ACC112 (cell line): ENCODE results near the gene GNG10.
A peak's percentile ranks its signal among the peaks of the same experiment; 100 is the strongest.
"Not testable (repeated sequence)": the region's sequence is repeated elsewhere in the genome, so short reads cannot be mapped to it uniquely, and the experiment has no call there.

Source experiments
- H2AFZ ChIP-seq: fragments of 200-600 bp; sonication (generic); one replicate; pipeline ENCODE4 v1.6.0; 2017; ENCODE audit warnings: antibody characterized with exemption, low read length; ENCODE audit not compliant: unreplicated experiment
- H3K27ac ChIP-seq: fragments of 200-600 bp; sonication (generic); 2 replicates; pipeline ENCODE4 v1.5.1; 2014; ENCODE audit warnings: low read depth, mild to moderate bottlenecking, antibody characterized with exemption, low read length, moderate library complexity
- H3K27me3 ChIP-seq: fragments of 200-600 bp; sonication (generic); 2 replicates; pipeline ENCODE4 v1.6.1; 2014; ENCODE audit warnings: mild to moderate bottlenecking, antibody characterized with exemption, low read length, moderate library complexity, mixed read lengths; ENCODE audit not compliant: insufficient read depth
- H3K36me3 ChIP-seq: fragments of 200-600 bp; sonication (generic); 2 replicates; pipeline ENCODE4 v1.6.1; 2016; ENCODE audit warnings: mild to moderate bottlenecking, antibody characterized with exemption, low read length, moderate library complexity, mixed read lengths; ENCODE audit not compliant: insufficient read depth
- H3K4me1 ChIP-seq: fragments of 200-600 bp; sonication (generic); one replicate; pipeline ENCODE4 v1.6.1; 2016; ENCODE audit warnings: low read length, mixed read lengths; ENCODE audit not compliant: insufficient read depth, unreplicated experiment, control insufficient read depth
- H3K4me3 ChIP-seq: fragments of 200-600 bp; sonication (generic); 2 replicates; pipeline ENCODE4 v1.5.1; 2014; ENCODE audit warnings: mild to moderate bottlenecking, low read depth, low read length
- H3K79me2 ChIP-seq: fragments of 200-600 bp; sonication (generic); one replicate; pipeline ENCODE4 v1.6.0; 2016; ENCODE audit warnings: low read length; ENCODE audit not compliant: control insufficient read depth, unreplicated experiment, insufficient read depth

Gene GNG10

DNA sequence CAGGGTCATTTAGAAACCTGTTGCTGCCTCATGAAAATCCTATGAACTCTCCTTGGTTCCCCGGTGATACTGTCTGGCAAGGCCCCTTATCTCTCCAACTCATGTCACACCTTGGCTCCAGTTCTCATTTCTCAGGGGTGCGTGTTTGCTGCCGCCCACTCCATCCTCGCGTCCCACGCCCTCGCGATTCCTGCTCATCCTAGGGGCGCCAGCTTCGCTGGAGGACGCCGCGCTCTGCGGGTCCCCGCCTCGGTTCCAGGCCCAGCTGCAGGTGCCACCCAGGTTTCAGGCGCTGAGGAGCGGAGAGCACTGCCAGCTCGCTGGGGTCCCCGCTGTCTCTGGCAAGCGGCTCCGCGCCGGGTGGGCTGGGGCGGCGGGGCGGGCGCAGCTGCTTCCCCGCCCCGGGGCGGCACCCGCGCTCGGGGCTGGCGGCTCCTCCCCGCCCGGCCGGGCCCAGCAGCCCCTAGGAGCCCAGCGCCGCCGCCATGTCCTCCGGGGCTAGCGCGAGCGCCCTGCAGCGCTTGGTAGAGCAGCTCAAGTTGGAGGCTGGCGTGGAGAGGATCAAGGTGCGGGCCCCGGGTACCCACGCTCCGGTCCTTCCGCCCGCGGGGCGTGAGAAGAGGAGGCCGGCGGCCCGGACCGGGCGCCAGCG, at the start of gene GNG10:
Gene GNG10, plus strand, starts transcription at position 456 of the 652 bp plus-strand sequence. Its CDS starts 30 bp downstream, at position 486.
- no peak within 1 kb of the TSS for H3K27ac ChIP-seq
- H2AFZ ChIP-seq, result peak within 1 kb of the TSS; percentile 78
- no peaks in the 10 kb centered on the region for H3K36me3 ChIP-seq
- peaks cover 39% of the 10 kb centered on the region for H3K79me2 ChIP-seq
- H3K4me3 ChIP-seq, result peak within 1 kb of the TSS; percentile 80
- no peaks in the 10 kb centered on the region for H3K27me3 ChIP-seq
- peaks cover 10% of the 10 kb centered on the region for H3K4me1 ChIP-seq

DNA sequence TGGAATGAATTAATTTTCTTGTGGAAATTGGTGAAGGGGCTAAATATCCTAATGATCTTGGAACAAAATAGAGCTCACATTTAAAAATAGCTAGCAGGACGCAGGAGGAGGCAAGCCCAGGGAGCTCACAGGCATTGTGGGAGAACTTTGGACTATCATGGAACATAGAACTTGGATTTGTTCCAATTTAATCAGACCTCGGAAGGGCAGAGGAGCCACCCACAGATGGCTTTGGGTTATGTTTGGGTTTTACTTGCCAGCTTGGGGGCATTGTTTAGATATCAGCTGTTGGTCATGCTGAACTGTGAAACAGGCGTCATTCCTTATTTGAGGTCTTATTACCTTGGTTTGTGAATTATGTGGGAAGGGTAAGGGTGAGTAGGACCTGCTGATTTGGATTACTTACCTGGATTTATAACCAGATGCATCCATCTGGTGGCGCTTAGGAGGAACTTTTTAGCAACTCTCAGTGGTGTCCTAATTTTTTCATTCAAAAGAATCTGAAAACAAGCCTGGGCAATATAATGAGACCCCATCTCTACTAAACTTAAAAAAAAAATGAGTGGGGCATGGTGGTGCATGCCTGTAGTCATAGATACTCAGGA, 47.9 kb upstream of the GNG10 start:
- Histone ChIP-seq H3K36me3 (no peaks in the 10 kb centered on the region), H3K4me3 (no peak overlapping the region), H3K27me3 (peaks cover 10% of the 10 kb centered on the region), H2AFZ (no peak overlapping the region), H3K79me2 (no peaks in the 10 kb centered on the region), H3K4me1 (no peaks in the 10 kb centered on the region), H3K27ac (no peak overlapping the region)

DNA sequence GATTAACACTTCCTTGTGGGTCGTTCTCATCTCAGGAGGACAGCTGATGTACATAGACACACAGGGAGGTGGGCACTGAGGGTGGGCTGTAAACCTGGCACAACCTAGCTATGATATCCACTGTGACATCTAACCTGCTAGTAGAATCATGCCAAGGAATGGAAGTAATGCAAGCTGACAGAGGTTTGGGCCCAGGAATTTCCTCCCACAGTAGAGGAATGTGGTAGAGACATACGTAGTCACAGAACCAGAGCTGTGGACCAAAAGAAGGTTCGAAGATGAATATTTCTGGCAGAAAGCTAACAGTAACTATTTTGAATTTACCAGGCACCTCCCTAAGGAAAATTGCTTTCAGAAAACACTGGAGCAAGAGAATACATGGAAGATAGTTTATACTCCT, 45.5 kb upstream of the GNG10 start:
- Histone ChIP-seq H3K79me2 (no peaks in the 10 kb centered on the region), H3K4me1 (no peaks in the 10 kb centered on the region), H3K4me3 (no peak overlapping the region), H3K27me3 (0 out of 2 replicates have a peak, but pooled peaks cover 4% of the 10 kb centered on the region), H2AFZ (no peak overlapping the region), H3K27ac (no peak overlapping the region), H3K36me3 (no peaks in the 10 kb centered on the region)

DNA sequence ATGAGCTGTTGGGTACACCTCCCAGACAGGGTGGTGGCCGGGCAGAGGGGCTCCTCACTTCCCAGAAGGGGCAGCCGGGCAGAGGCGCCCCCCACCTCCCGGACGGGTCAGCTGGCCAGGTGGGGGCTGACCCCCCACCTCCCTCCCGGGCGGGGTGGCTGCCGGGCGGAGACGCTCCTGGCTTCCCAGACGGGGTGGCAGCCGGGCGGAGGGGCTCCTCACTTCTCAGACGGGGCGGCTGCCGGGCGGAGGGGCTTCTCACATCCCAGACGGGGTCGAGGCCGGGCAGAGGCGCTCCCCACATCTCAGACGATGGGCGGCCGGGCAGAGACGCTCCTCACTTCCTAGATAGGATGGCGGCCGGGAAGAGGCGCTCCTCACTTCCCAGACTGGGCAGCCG, 44.1 kb upstream of the GNG10 start:
- not testable (repeated sequence) for H3K4me3 ChIP-seq, H2AFZ ChIP-seq, H3K79me2 ChIP-seq, H3K27ac ChIP-seq, H3K36me3 ChIP-seq, H3K27me3 ChIP-seq
- H3K4me1 ChIP-seq, result peaks cover 11% of the 10 kb centered on the region

DNA sequence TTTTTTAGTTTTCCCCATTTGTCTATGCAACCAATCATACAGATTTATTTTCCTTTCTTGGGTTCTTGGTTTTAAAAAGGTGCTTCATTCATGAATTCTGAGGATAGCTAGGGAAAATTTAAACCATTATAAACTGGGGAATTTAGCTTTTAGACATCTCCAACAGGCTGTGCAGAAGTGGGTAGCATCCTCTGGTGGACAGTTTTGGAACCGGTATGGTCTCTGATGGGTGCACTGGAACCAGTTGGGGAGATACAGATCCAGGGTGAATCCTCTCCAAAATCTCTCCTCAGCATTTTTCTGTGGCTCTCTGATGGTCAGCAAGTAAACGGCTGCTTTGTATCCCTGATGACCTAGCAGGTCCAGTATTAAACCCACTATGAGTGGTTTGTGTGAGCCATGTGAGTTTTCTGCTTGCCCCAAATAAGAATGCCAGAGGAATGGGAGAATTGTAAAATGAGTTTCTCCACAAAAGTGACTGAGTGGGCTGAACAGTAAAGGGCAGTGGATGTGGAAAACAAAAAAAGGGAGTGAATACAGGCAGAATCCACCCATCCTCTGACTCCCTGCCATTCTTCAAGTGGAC, 39.4 kb upstream of the GNG10 start:
- Histone ChIP-seq H3K27ac (peak overlapping the region; percentile 48), H3K27me3 (no peaks in the 10 kb centered on the region), H3K79me2 (no peaks in the 10 kb centered on the region), H3K4me1 (peaks cover 21% of the 10 kb centered on the region), H3K4me3 (no peak overlapping the region), H3K36me3 (no peaks in the 10 kb centered on the region), H2AFZ (no peak overlapping the region)

DNA sequence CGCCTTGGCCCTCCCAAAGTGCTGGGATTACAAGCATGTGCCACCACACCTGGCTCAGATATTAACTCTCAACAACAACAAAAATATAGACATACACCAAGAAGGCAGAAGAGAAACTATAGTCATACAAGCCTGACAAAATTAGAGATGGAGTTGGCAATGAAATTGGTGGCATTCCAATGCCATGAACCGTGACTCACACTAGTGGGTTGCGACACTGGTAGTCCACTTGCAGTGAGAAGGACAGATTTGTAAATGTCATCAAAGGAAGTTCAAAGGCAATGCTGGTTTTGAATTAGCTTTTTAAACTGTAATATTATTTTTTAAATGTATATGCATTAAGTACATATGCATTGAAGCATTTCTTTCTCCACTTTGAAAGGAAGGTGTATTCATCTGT, 38.8 kb upstream of the GNG10 start:
- H3K27ac ChIP-seq, result peak overlapping the region; percentile 48
- H3K4me3 ChIP-seq, result no peak overlapping the region
- no peaks in the 10 kb centered on the region for H3K27me3 ChIP-seq
- peak overlapping the region; percentile 41 for H2AFZ ChIP-seq
- no peaks in the 10 kb centered on the region for H3K36me3 ChIP-seq
- H3K4me1 ChIP-seq, result peaks cover 21% of the 10 kb centered on the region
- no peaks in the 10 kb centered on the region for H3K79me2 ChIP-seq

DNA sequence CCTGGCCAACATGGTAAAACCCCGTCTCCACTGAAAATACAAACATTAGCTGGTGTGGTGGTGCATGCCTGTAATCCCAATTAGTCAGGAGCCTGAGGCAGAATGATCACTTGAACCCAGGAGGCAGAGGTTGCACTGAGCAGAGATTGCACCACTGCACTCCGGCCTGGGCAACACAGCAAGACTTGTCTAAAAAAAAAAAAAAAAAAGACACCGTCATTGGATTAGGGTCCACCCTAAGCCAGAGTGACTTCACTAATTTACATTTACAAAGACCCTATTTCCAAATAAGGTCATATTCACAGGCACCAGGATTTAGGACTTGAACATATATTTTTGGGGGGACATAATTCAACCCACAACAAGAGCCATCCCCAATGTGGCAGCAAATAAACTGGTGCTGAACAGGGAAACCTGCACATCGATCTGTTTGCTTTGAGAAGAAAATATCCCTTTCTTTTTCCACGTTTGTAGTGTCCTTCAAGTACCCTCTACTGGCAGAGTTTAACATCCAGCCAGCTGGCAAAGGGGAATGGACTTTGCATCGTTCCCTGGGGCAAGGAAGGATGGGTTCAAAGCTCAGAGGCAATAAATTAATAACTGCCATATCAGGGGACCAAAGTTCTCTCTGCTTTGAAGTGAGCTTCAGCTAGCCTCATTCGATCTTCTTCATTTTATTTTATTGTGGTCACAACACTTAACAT, 34.0 kb upstream of the GNG10 start:
- no peak overlapping the region for H3K4me3 ChIP-seq
- H3K27me3 ChIP-seq, result no peaks in the 10 kb centered on the region
- H2AFZ ChIP-seq, result no peak overlapping the region
- no peaks in the 10 kb centered on the region for H3K36me3 ChIP-seq
- H3K79me2 ChIP-seq, result peaks cover 13% of the 10 kb centered on the region
- H3K4me1 ChIP-seq, result peaks cover 15% of the 10 kb centered on the region
- H3K27ac ChIP-seq, result no peak overlapping the region

DNA sequence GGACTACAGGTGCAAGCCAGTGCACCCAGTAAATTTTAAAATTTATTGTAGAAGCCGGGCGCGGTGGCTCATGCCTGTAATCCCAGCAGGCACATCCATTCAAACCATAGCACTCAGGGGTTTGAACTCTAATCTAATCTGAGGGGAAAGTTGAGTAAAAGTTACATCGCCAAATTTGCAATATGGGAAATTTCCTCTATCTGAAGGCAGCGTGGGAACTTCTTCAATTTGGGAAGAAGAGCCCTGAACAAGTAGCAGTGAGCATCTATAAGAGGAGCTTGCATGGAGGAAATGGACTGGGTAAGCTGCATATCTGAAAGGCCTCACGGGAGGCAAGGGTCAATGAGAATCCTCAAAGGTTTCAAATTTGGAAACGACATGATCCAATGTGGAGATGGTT, 33.0 kb upstream of the GNG10 start:
- peaks cover 23% of the 10 kb centered on the region for H3K79me2 ChIP-seq
- H2AFZ ChIP-seq, result no peak overlapping the region
- no peaks in the 10 kb centered on the region for H3K36me3 ChIP-seq
- no peak overlapping the region for H3K4me3 ChIP-seq
- no peak overlapping the region for H3K27ac ChIP-seq
- peaks cover 16% of the 10 kb centered on the region for H3K4me1 ChIP-seq
- no peaks in the 10 kb centered on the region for H3K27me3 ChIP-seq

DNA sequence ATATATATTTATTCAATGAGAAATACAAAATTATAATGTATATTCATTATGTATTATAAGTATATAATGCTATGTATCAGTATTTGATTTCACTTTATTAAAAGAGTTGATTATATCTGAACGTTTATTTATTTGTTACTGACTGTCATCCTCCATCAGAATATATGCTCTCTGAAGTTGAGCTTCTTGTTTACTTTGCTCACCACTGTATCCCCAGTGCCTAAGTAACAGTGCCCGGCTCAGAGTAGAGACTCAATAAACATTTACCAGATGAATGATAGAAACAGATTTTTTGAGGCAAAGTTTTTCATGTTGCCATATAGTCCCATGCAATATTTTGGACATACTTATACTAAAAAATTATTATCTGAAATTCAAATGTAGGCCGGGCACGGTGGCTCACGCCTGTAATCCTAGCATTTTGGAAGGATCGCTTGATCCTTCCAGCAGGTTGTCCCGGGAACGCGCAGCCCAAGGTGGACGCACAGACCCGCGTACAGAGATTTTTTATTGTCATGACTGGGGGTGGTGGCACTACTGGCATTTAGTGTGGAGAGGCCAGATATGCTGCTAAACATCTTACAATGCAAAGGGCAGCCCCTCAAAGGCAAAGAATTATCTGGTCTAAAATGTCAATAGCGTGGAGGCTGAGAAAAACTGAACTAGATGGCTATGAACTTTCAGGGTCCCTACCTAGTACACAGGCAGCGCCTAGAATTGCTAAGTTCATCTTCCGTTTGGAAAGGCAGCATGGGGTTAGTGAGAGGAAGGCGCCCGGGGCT, 31.0 kb upstream of the GNG10 start:
- Histone ChIP-seq H3K27ac (no peak overlapping the region), H3K27me3 (no peaks in the 10 kb centered on the region), H3K79me2 (peaks cover 42% of the 10 kb centered on the region), H2AFZ (peak overlapping the region; percentile 99), H3K4me3 (peak overlapping the region; percentile 99), H3K4me1 (peaks cover 34% of the 10 kb centered on the region), H3K36me3 (no peaks in the 10 kb centered on the region)

DNA sequence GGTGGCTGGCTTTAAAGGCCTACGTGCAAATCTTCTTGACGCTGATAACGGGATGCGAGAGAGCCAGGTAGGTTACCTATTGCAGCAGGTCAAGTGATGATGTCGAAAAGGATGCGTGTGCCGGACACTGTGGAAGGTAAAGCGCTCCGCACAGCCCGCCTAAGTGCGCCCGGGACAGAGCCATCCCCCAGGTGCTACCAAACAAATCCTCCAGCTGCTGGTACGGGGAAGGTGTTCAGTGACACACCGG, 30.5 kb upstream of the GNG10 start:
- Histone ChIP-seq H3K27me3 (no peaks in the 10 kb centered on the region), H3K27ac (no peak overlapping the region), H3K79me2 (peaks cover 47% of the 10 kb centered on the region), H3K4me3 (peak overlapping the region; percentile 99), H3K36me3 (no peaks in the 10 kb centered on the region), H2AFZ (peak overlapping the region; percentile 99), H3K4me1 (peaks cover 34% of the 10 kb centered on the region)
